ENCODE measurements around the gene STEAP1B.

STEAP1B gene

GRCh38 chr7:22447762-22448161, 52.2 kb downstream of the STEAP1B start:
- no peak overlapping the region for H3K9ac ChIP-seq (ENCODE audit: low read depth, low read length, poor library complexity, severe bottlenecking)
- H4K20me1 ChIP-seq (ENCODE audit: insufficient read depth, low read length, poor library complexity, severe bottlenecking) = no peaks in the 10 kb centered on the region
- no peaks in the 10 kb centered on the region for H3K79me2 ChIP-seq (ENCODE audit: insufficient read depth, low read length)
- no peaks in the 10 kb centered on the region for H3F3A ChIP-seq (ENCODE audit: low read depth)
- no peaks in the 10 kb centered on the region for H3K9me3 ChIP-seq (ENCODE audit: insufficient read depth, low read depth, low read length)
- H3K36me3 ChIP-seq (ENCODE audit: insufficient read depth, low read length) = no peaks in the 10 kb centered on the region
- H3K4me2 ChIP-seq (ENCODE audit: low read depth, low read length, poor library complexity, severe bottlenecking) = no peak overlapping the region
- no peaks in the 10 kb centered on the region for H3K9me2 ChIP-seq (replicated peaks; ENCODE audit: low read depth, low read length)
- H3K27me3 ChIP-seq (ENCODE audit: insufficient read depth, low read length, poor library complexity, severe bottlenecking) = no peaks in the 10 kb centered on the region
- H2AFZ ChIP-seq (ENCODE audit: low read length) = no peak overlapping the region
- TF ChIP-seq EZH2phosphoT487 (IDR thresholded peaks at IDR 0.05; ENCODE audit: borderline replicate concordance) (no peak), CTCF (conservative IDR thresholded peaks at IDR 0.05; ENCODE audit: low read length) (no peak)
- no peak overlapping the region for H3K4me3 ChIP-seq (ENCODE audit: low read length, poor library complexity, severe bottlenecking)
- peaks cover 29% of the 10 kb centered on the region for H3K4me1 ChIP-seq (ENCODE audit: insufficient read depth, low read length, poor library complexity, severe bottlenecking)

GRCh38 chr7:22447008-22447407, 53.0 kb downstream of the STEAP1B start:
- H3K36me3 ChIP-seq (ENCODE audit: insufficient read depth, low read length) = no peaks in the 10 kb centered on the region
- no peaks in the 10 kb centered on the region for H3F3A ChIP-seq (ENCODE audit: low read depth)
- peaks cover 34% of the 10 kb centered on the region for H3K4me1 ChIP-seq (ENCODE audit: insufficient read depth, low read length, poor library complexity, severe bottlenecking)
- no peak overlapping the region for H3K4me3 ChIP-seq (ENCODE audit: low read length, poor library complexity, severe bottlenecking)
- no peak overlapping the region for H2AFZ ChIP-seq (ENCODE audit: low read length)
- H3K9me2 ChIP-seq (replicated peaks; ENCODE audit: low read depth, low read length) = no peaks in the 10 kb centered on the region
- no peak overlapping the region for H3K9ac ChIP-seq (ENCODE audit: low read depth, low read length, poor library complexity, severe bottlenecking)
- H3K27me3 ChIP-seq (ENCODE audit: insufficient read depth, low read length, poor library complexity, severe bottlenecking) = no peaks in the 10 kb centered on the region
- no peaks in the 10 kb centered on the region for H3K79me2 ChIP-seq (ENCODE audit: insufficient read depth, low read length)
- H4K20me1 ChIP-seq (ENCODE audit: insufficient read depth, low read length, poor library complexity, severe bottlenecking) = no peaks in the 10 kb centered on the region
- no peaks in the 10 kb centered on the region for H3K9me3 ChIP-seq (ENCODE audit: insufficient read depth, low read depth, low read length)
- TF ChIP-seq CTCF (conservative IDR thresholded peaks at IDR 0.05; ENCODE audit: low read length) (no peak), EZH2phosphoT487 (IDR thresholded peaks at IDR 0.05; ENCODE audit: borderline replicate concordance) (no peak)
- no peak overlapping the region for H3K4me2 ChIP-seq (ENCODE audit: low read depth, low read length, poor library complexity, severe bottlenecking)

GRCh38 chr7:22445853-22446252, 54.1 kb downstream of the STEAP1B start:
- no peak overlapping the region for H3K4me3 ChIP-seq (ENCODE audit: low read length, poor library complexity, severe bottlenecking)
- no peak overlapping the region for H3K9ac ChIP-seq (ENCODE audit: low read depth, low read length, poor library complexity, severe bottlenecking)
- no peaks in the 10 kb centered on the region for H3K79me2 ChIP-seq (ENCODE audit: insufficient read depth, low read length)
- no peak overlapping the region for H2AFZ ChIP-seq (ENCODE audit: low read length)
- no peaks in the 10 kb centered on the region for H3K9me2 ChIP-seq (replicated peaks; ENCODE audit: low read depth, low read length)
- H3F3A ChIP-seq (ENCODE audit: low read depth) = no peaks in the 10 kb centered on the region
- peak overlapping the region; percentile 38 for H3K4me2 ChIP-seq (ENCODE audit: low read depth, low read length, poor library complexity, severe bottlenecking)
- no peaks in the 10 kb centered on the region for H4K20me1 ChIP-seq (ENCODE audit: insufficient read depth, low read length, poor library complexity, severe bottlenecking)
- H3K36me3 ChIP-seq (ENCODE audit: insufficient read depth, low read length) = no peaks in the 10 kb centered on the region
- peaks cover 34% of the 10 kb centered on the region for H3K4me1 ChIP-seq (ENCODE audit: insufficient read depth, low read length, poor library complexity, severe bottlenecking)
- no peaks in the 10 kb centered on the region for H3K27me3 ChIP-seq (ENCODE audit: insufficient read depth, low read length, poor library complexity, severe bottlenecking)
- no peak for TF ChIP-seq EZH2phosphoT487 (IDR thresholded peaks at IDR 0.05; ENCODE audit: borderline replicate concordance)
- TF ChIP-seq CTCF (conservative IDR thresholded peaks at IDR 0.05; ENCODE audit: low read length) = no peak
- no peaks in the 10 kb centered on the region for H3K9me3 ChIP-seq (ENCODE audit: insufficient read depth, low read depth, low read length)
